HFF-Myc (cell line): Measurements from ENCODE around the gene ZNF385A.

Experiments
- DNase-seq: peaks from one replicate; pipeline ENCODE4 v3.0.0-alpha.2; 2011; ENCODE audit warnings: low read depth; ENCODE audit errors: extremely low read depth
- H3K4me3 ChIP-seq: replicated peaks from 2 replicates; pipeline ENCODE4 v1.5.1; 2011; ENCODE audit warnings: low read depth, mild to moderate bottlenecking, control low read depth, low read length
- CTCF ChIP-seq: IDR thresholded peaks from 2 replicates; pipeline ENCODE4 v1.5.1; 2012; ENCODE audit warnings: mild to moderate bottlenecking, low read depth, low read length, control low read depth; ENCODE audit errors: missing control alignments

The ZNF385A gene

GRCh38 chr12:54427106-54427505 is 42.6 kb upstream of the ZNF385A start:
- DNase-seq: no peak
- no peak for TF ChIP-seq CTCF
- no peak overlapping the region for H3K4me3 ChIP-seq

DNA sequence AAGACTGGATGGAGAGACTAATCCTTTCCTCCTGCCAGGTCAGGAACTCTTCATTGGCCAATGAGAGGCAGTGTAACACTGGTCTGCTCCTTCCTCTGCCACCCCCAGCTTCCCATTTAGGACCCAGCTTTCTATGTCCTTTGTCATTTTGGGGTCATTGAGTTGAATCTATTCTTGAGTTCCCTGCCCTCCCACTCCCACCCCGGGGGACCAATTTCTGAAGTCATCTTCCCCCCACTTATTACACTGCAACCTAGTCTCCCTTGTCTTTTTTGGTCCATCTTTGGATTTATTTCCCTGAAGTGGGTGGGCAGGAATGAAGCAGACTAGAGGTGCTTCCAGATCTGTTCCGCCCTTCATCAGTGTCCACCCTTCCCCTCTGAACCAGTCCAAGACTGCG is 42.2 kb upstream of the ZNF385A start:
- TF ChIP-seq CTCF: no peak
- H3K4me3 ChIP-seq: no peak overlapping the region
- no peak for DNase-seq

GRCh38 chr12:54425702-54426101 is 41.2 kb upstream of the ZNF385A start:
- no peak for DNase-seq
- no peak overlapping the region for H3K4me3 ChIP-seq
- no peak for TF ChIP-seq CTCF

GRCh38 chr12:54424224-54424623 is 39.7 kb upstream of the ZNF385A start:
- no peak for DNase-seq
- H3K4me3 ChIP-seq: no peak overlapping the region
- TF ChIP-seq CTCF: no peak

DNA sequence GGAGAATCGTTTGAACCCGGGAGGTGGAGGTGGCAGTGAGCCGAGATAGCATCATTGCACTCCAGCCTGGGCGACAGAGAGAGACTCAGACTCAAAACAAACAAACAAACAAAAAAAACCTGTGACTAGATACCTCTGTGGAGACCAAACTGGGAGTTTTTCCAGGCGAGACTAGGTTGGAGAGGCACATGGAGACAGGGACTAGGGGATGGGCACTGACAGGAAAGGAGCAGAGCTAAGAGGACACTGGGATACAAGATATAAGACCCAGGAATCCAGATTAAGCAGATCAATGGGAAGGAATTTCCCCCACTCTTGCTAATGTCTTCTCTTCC is 39.2 kb upstream of the ZNF385A start:
- no peak for TF ChIP-seq CTCF
- no peak for DNase-seq

GRCh38 chr12:54421879-54422250 is 37.3 kb upstream of the ZNF385A start:
- no peak for TF ChIP-seq CTCF
- no peak for DNase-seq

More for the DNA sequence above, 39.2 kb upstream of the ZNF385A start:
- no peak overlapping the region for H3K4me3 ChIP-seq

DNA sequence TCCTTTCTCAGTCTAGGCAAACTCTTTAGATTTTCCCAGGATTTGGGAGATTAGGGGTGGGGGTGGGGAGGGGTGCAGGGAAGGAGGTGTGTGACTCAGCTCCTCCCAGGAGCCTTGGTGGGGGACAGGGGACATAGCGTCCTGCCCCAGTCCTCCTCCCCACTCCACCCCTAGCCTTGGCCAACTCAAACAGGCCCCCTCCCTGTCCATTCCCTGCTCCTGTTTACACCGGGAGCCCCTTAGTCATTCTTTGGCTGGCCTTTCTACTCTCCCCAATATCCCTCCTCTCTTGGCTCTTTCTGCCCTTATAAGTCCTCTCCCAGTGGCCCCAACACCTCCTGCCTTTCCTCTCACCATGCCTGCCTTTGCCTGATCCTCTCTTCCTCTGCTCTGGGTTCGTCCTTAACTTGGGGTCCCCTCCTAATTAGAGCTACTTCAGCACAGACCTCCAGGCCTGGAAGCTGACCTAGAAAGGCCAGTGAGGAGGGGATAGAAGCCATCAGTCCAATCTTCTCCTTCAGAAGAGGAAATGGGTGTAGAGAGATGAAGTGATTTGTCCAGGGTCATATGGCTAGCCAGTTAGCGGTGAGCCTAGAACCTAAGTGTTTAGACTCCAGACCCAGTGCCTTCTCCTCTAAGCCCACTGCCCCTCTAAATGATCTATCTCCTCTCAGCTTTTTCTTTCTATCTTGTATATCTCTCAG is 36.8 kb upstream of the ZNF385A start:
- no peak overlapping the region for H3K4me3 ChIP-seq
- no peak for TF ChIP-seq CTCF
- no peak for DNase-seq

More at GRCh38 chr12:54421879-54422250, 37.3 kb upstream of the ZNF385A start:
- no peak overlapping the region for H3K4me3 ChIP-seq
